Peyer's patch (tissue), 4 donors: Measurements from ENCODE around the gene DNAJC10. TPM values are rescaled to one million over a fixed set of nuclear protein-coding genes. Genes with fewer than 3 reads are reported as not detected.
"Not testable (repeated sequence)": the region's sequence is repeated elsewhere in the genome, so short reads cannot be mapped to it uniquely, and the experiment has no call there.

Experiments used
- DNase-seq, 3 donors: peaks; one replicate each; pipeline ENCODE4 v3.0.0-alpha.2; 2017 to 2019
- H3K27ac ChIP-seq, 4 donors: fragments of 200-600 bp; sonication (generic); one replicate each; pipeline ENCODE4 v1.5.1; 2016 to 2019
- H3K27me3 ChIP-seq, 2 donors: fragments of 200-600 bp; sonication (generic); one replicate each; pipeline ENCODE4 v1.5.1; 2019
- H3K36me3 ChIP-seq, 3 donors: fragments of 200-600 bp; sonication (generic); one replicate each; pipeline ENCODE4 v1.5.1; 2016 to 2019
- H3K4me1 ChIP-seq, 4 donors: fragments of 200-600 bp; sonication (generic); one replicate each; pipeline ENCODE4 v1.5.1; 2016 to 2019
- H3K4me3 ChIP-seq, 4 donors: fragments of 200-600 bp; sonication (generic); 1 replicate in 3 of 4; 2 replicates in 1 of 4; pipeline ENCODE4 v1.5.1; 2016 to 2019; ENCODE audit warnings: mild to moderate bottlenecking in 1 of 4
- H3K9me3 ChIP-seq, 4 donors: fragments of 200-600 bp; sonication (generic); one replicate each; pipeline ENCODE4 v1.5.1; 2016 to 2019; ENCODE audit warnings: mild to moderate bottlenecking in 1 of 4
- CTCF ChIP-seq, 6 experiments: fragments of 450-650 bp in 4 of 6; fragments of 200-600 bp in 2 of 6; sonication (generic) in 1 of 6; IDR thresholded peaks; one replicate each; pipeline ENCODE4 v1.5.1; 2017 to 2019; ENCODE audit warnings: antibody characterized with exemption in 6 of 6, mild to moderate bottlenecking in 3 of 6, moderate library complexity in 1 of 6
- POLR2A ChIP-seq, 2 donors: fragments of 450-650 bp; IDR thresholded peaks; one replicate each; pipeline ENCODE4 v1.5.1; 2017; ENCODE audit warnings: antibody characterized with exemption in 2 of 2, mild to moderate bottlenecking in 2 of 2, moderate library complexity in 2 of 2
- total RNA-seq, 4 donors: library from RNA; depleted of rRNA; stranded (reverse); fragments of >200 nt; gene quantifications; one replicate each; pipeline ENCODE4 v1.1.0, GENCODE V29; 2016

DNAJC10 gene
- total RNA-seq, 4 donors from 2014 or later = 22.9 to 58.6 (median 33.4) TPM

GRCh38 chr2:182766626-182767025 lies 50.6 kb downstream of the DNAJC10 start:
- Histone ChIP-seq H3K4me1 (no peaks in the 10 kb centered on the region), H3K27me3 (no peaks in the 10 kb centered on the region), H3K36me3 (peaks cover 0 to 7% (median 0%) of the 10 kb centered on the region in 3 donors), H3K9me3 (no peaks in the 10 kb centered on the region), H3K4me3 (no peak overlapping the region), H3K27ac (no peak overlapping the region)
- no peak for TF ChIP-seq POLR2A (IDR thresholded peaks at IDR 0.05)
- TF ChIP-seq CTCF (IDR thresholded peaks at IDR 0.05) = no peak
- no peak for DNase-seq

- Histone ChIP-seq H3K4me3 (no peak overlapping the region), H3K36me3 (peaks cover 0 to 7% (median 0%) of the 10 kb centered on the region in 3 donors), H3K4me1 (no peaks in the 10 kb centered on the region), H3K27me3 (no peaks in the 10 kb centered on the region), H3K9me3 (no peaks in the 10 kb centered on the region), H3K27ac (no peak overlapping the region)
- DNase-seq = no peak
- no peak for TF ChIP-seq POLR2A (IDR thresholded peaks at IDR 0.05)
- peak in 4 of 6 experiments; percentile 25 to 47 (median 34) for TF ChIP-seq CTCF (IDR thresholded peaks at IDR 0.05)
Measured at GRCh38 chr2:182767578-182767977, 51.5 kb downstream of the DNAJC10 start.

DNA sequence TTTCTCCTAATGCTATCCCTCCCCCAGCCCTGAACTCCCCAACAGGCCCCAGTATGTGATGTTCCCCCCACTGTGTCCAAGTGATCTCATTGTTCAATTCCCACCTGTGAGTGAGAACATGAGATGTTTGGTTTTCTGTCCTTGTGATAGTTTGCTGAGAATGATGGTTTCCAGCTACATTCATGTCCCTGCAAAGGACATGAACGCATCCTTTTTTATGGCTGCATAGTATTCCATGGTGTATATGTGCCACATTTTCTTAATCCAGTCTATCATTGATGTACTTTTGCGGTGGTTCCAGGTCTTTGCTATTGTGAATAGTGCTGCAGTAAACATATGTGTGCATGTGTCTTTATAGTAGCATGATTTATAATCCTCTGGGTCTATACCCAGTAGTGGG lies 52.9 kb downstream of the DNAJC10 start:
- not testable (repeated sequence) for H3K4me1 ChIP-seq, H3K27me3 ChIP-seq, DNase-seq, H3K9me3 ChIP-seq, H3K36me3 ChIP-seq, H3K4me3 ChIP-seq, H3K27ac ChIP-seq

DNA sequence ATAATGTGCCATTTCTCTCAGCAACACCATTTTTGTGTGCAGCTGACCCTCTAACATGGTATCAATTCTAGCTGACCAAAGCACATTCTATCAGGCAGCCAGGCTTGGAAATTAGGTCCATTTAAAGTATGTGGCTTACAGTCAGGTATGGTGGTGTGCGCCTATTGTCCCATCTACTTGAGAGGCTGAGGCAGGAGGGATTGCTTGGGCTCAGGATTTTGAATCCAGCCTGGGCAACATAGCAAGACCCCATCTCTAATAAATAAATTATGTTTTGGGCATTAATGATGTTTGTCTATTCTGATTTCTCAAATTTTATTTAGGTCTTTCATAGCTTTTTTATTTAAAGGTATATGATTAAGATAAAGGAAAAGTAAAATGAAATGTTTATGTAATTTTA lies 63.3 kb downstream of the DNAJC10 start:
- Histone ChIP-seq H3K36me3 (peaks cover 0 to 5% (median 0%) of the 10 kb centered on the region in 3 donors), H3K27me3 (no peaks in the 10 kb centered on the region), H3K4me1 (no peaks in the 10 kb centered on the region), H3K4me3 (no peak overlapping the region), H3K27ac (no peak overlapping the region), H3K9me3 (no peaks in the 10 kb centered on the region)
- no peak for DNase-seq
- TF ChIP-seq POLR2A (IDR thresholded peaks at IDR 0.05) = no peak
- no peak for TF ChIP-seq CTCF (IDR thresholded peaks at IDR 0.05)

DNA sequence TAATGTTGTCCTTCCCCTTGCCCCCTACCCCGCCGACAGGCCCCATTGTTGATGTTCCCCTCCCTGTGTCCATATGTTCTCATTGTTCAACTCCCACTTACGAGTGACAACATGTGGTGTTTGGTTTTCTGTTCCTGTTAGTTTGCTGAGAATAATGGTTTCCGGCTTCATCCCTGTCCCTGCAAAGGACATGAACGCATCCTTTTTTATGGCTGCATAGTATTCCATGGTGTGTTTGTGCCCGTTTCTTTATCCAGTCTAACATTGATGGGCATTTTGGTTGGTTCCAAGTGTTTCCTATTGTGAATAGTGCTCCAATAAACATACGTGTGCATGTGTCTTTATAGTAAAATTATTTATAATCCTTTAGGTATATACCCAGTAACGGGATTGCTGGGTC lies 65.0 kb downstream of the DNAJC10 start:
- H3K36me3 ChIP-seq, DNase-seq, H3K27ac ChIP-seq, H3K9me3 ChIP-seq, H3K4me1 ChIP-seq, H3K27me3 ChIP-seq, H3K4me3 ChIP-seq: not testable (repeated sequence)

- H3K4me1 ChIP-seq, H3K27me3 ChIP-seq, H3K27ac ChIP-seq, H3K9me3 ChIP-seq, H3K4me3 ChIP-seq, H3K36me3 ChIP-seq, DNase-seq: not testable (repeated sequence)
Measured at GRCh38 chr2:182782686-182783085, 66.6 kb downstream of the DNAJC10 start.

DNA sequence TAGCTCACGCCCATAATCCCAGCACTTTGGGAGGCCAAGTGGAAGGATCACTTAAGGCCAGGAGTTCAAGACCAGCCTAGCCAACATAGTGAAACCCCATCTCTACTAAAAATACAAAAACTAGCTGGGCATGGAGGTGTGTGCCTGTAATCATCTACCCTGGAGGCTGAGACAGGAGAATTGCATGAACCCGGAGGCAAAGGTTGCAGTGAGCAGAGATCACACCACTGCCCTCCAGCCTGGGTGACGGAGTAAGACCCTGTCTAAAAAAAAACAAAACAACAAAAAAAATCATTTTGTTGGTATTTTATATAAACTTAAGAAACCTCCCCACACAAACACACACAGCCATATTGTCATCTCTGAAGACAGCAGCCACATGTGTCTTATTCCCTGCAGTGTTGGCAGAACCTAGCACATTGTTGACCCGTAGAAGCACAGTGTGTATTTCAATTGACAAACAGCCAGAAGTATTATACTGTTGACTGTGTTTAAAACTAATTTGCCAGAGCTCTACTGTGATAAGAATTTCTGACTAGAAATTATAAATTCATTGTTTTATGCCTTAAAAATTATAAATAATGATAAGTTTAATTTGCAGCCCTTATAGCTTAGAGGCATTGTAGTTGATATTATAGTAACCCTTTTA lies 68.1 kb downstream of the DNAJC10 start:
- Histone ChIP-seq H3K27ac (no peak overlapping the region), H3K4me3 (no peak overlapping the region), H3K27me3 (no peaks in the 10 kb centered on the region), H3K9me3 (no peaks in the 10 kb centered on the region), H3K4me1 (no peaks in the 10 kb centered on the region), H3K36me3 (no peaks in the 10 kb centered on the region)
- no peak for DNase-seq
- no peak for TF ChIP-seq POLR2A (IDR thresholded peaks at IDR 0.05)
- TF ChIP-seq CTCF (IDR thresholded peaks at IDR 0.05) = no peak
